Fibroblast of mammary gland (primary cell): Measurements from ENCODE around the gene TMEM132A.
"Not testable (repeated sequence)": the region's sequence is repeated elsewhere in the genome, so short reads cannot be mapped to it uniquely, and the experiment has no call there.

Source experiments
- DNase-seq: peaks from one replicate; pipeline ENCODE4 v3.0.0-alpha.2; 2010; ENCODE audit warnings: low read depth
- H3K4me3 ChIP-seq: 2 replicates; pipeline ENCODE4 v1.5.1; 2011; ENCODE audit warnings: low read depth, mild to moderate bottlenecking, low read length, moderate library complexity; ENCODE audit not compliant: control insufficient read depth
- TF ChIP-seq, protein P1 (sequence below): conservative IDR thresholded peaks from 2 replicates; pipeline ENCODE4 v1.5.1; 2011; ENCODE audit warnings: low read depth, low read length, inconsistent platforms; ENCODE audit not compliant: control insufficient read depth, insufficient read depth

TMEM132A gene

DNA sequence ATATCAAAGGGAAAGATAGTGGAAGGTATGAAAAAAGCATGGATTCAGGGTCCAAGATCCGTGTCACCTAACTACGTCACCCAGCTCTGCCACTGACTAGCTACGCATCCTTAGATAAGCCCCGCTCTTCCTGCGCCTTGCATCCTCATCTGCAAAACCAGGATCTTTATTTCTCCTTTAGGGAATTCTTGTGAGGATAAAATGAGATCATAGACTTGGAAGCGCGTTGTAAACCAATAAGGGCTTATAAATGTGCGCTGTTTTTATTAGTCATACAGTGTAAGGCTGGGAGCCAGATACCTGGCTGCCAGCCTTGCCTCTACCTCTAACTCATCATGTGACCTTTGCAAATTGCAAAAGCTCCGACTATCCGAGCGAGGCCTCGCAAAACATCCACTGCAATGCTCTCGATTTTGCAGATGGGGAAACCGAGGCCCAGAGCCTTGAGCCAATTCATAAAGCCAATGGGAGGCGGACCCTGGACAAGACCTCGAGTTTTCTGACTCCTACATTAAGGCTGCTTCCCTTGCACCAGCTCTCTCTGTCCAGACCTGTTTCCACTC is 18.6 kb upstream of the TMEM132A start:
- TF ChIP-seq, protein P1, sequence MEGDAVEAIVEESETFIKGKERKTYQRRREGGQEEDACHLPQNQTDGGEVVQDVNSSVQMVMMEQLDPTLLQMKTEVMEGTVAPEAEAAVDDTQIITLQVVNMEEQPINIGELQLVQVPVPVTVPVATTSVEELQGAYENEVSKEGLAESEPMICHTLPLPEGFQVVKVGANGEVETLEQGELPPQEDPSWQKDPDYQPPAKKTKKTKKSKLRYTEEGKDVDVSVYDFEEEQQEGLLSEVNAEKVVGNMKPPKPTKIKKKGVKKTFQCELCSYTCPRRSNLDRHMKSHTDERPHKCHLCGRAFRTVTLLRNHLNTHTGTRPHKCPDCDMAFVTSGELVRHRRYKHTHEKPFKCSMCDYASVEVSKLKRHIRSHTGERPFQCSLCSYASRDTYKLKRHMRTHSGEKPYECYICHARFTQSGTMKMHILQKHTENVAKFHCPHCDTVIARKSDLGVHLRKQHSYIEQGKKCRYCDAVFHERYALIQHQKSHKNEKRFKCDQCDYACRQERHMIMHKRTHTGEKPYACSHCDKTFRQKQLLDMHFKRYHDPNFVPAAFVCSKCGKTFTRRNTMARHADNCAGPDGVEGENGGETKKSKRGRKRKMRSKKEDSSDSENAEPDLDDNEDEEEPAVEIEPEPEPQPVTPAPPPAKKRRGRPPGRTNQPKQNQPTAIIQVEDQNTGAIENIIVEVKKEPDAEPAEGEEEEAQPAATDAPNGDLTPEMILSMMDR: no peak
- peak; percentile 87 for DNase-seq
- H3K4me3 ChIP-seq: peak overlapping the region; percentile 75

DNA sequence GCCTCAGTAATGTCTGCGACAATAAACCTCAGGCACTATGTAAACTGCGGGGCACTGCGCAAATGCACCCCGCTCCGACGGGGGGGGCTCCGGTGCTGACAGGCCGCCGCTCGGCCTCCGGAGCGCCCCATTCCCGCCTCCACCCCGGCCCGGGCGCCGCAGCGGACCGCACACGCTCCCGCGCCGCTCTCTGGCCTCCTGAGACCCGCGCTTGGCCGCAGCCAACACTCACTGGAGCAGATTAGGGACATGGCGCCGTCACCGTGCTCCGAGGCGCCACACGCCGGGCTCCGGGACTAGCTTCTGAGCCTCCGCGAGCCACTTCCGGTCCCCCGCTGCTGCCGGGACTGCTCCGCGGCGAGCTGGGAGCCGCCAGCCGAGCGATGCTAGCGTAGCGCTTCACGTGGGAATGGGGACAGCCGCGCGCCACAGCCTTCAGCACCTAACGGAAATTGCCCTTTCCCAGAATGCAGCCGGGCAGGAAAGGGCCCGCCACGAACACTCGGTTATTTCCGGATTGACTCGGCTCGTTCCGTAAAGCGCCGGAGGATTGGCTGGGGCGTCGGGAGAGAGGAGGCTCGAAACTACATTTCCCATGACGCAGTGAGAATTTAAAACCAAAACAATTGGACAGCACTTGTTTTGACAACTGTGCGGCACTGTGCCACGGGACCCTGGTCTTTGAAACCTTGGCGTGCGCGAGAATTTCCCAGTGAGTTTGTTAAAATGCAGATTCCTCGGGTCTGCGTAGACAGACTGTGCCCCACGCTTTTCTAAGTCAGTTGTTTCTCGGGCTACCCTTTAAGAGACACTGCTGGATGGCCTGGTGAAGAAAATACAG is 17.9 kb upstream of the TMEM132A start, which contains the start of gene PRPF19:
PRPF19 (minus strand) TSS at position 454 of the 841 bp plus-strand sequence; CDS start at position 251, 203 bp downstream.
- TF ChIP-seq, protein P1: no peak
- peak; percentile 92 for DNase-seq
- H3K4me3 ChIP-seq: peak within 1 kb of the TSS; percentile 75

DNA sequence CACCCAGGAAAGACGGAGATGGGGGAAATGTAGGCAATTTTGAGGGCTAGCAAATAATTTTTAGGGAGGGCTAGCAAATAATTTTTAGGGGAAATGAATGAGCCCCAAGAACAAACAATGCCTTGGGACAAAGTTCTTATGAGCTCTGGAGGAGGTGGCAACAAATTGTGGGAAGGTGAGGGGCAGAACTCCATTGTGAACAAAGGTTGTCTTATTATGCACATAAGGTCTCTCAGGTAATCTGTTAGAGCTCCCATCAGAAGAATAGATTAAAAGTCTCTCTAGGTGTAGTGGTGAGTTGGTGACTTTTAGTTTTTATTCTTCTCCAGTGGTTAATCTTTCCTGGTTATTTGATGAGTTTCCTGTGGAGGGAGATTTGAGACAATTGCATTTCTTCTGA is 15.5 kb upstream of the TMEM132A start:
- TF ChIP-seq, protein P1: no peak
- DNase-seq: no peak
- no peak overlapping the region for H3K4me3 ChIP-seq

DNA sequence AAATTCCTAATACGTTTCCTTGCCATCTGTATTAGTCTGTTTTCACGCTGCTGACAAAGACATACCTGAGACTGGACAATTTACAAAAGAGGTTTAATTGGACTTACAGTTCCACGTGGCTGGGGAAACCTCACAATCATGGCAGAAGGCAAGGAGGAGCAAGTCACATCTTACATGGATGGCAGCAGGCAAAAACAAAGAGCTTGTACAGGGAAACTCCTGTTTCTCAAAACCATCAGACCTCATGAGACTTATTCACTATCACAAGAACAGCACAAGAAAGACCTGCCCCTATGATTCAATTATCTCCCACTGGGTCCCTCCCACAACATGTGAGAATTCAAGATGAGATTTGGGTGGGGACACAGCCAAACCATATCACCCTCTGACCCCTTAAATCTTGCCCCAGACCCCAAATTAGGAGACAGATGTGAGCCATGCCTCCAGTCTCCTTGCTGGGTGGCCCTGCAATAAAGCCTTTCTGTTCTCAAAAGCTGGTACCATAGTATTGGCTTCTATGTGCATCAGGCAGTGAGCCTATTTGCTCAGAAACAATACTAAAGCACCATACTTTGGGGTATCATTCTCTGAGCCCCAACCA is 14.5 kb upstream of the TMEM132A start:
- DNase-seq, H3K4me3 ChIP-seq: not testable (repeated sequence)

DNA sequence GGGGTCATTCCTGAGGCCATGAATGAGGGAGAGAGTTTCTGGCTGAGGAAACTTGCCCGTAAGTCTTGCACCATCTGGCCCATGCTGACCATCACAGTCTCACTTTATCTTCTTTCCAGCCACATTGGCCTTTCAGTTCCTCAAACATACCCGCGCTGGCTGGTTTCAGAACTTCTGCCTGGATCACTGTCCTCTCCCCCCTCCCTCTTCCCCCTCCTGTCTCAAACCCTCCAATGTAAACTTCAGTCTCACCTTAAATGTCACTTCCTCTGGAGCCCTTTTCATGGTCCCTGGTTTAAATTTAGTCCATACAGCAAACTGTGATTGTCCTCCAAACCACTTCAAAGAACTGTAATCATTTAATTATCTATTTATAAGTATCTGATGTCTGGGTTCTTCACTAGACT is 14.0 kb upstream of the TMEM132A start:
- DNase-seq: no peak
- TF ChIP-seq, protein P1: no peak
- no peak overlapping the region for H3K4me3 ChIP-seq

DNA sequence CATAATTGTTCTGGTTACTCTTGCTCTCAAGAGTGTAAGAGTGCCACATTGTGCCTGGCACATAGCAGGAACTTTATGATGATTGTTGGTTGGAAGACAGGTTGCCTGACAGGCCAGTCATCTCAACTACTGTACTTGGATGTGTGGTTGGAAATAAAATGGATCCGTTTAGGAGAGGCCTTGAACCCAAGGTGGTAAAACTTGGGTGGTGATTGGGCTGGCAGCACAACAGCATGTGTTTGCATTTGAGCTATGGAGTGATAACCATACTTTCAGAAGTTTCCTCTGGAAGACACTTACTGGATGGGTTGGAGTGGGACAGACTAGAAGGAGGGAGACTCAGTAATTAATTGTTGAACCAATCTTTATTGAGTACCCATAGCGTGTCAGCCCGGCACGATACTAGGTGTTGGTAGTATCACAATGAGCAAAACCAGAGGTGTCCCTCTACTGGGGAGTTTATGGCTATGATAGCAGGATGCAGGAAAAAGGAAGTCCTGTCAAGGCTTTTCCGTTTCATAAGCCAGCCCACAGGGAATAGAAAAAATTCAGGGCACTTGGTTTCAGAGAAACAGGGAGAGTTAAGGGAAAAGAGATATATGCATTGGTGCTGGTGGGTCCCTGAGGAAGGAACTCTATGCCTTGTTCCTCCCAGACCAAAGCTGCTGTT is 13.4 kb upstream of the TMEM132A start:
- DNase-seq: no peak
- TF ChIP-seq, protein P1: no peak
- no peak overlapping the region for H3K4me3 ChIP-seq
